Fibroblast of the conjunctiva (primary cell): ENCODE results near the gene CLEC6A.
"Not testable (repeated sequence)": the region's sequence is repeated elsewhere in the genome, so short reads cannot be mapped to it uniquely, and the experiment has no call there.

Experiments used
- DNase-seq: peaks from one replicate; pipeline ENCODE4 v3.0.0-alpha.2; 2010; ENCODE audit warnings: low read depth

CLEC6A gene

GRCh38 chr12:8495671-8496070 lies 39.9 kb downstream of the CLEC6A start:
- DNase-seq = not testable (repeated sequence)

GRCh38 chr12:8496074-8496473 lies 40.3 kb downstream of the CLEC6A start:
- not testable (repeated sequence) for DNase-seq

GRCh38 chr12:8499616-8500015 lies 43.9 kb downstream of the CLEC6A start:
- no peak for DNase-seq

DNA sequence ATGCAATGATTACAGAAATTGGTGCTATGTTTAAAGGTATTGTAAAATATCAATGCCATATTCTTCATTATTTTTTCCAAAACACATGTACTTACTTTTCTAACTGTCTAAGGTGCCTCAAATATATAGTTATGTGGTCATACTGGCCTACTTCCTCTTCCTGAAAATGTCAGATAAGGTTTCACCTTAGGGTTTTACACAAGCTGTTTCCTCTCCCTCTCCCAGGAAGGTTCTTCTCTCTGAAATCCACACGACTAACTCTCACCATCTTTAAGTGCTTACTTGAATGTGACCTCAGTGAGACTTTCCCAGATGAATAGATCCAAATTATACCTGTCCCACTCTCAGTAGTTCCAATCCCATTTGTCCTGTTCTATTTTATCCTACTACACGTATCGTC lies 46.0 kb downstream of the CLEC6A start:
- DNase-seq = no peak

GRCh38 chr12:8504351-8504750 lies 48.6 kb downstream of the CLEC6A start:
- DNase-seq = no peak

GRCh38 chr12:8507596-8507995 lies 51.8 kb downstream of the CLEC6A start:
- no peak for DNase-seq

- no peak for DNase-seq
Measured at GRCh38 chr12:8508223-8508622, 52.5 kb downstream of the CLEC6A start.

GRCh38 chr12:8508910-8509841 lies 53.4 kb downstream of the CLEC6A start:
- DNase-seq = no peak

DNA sequence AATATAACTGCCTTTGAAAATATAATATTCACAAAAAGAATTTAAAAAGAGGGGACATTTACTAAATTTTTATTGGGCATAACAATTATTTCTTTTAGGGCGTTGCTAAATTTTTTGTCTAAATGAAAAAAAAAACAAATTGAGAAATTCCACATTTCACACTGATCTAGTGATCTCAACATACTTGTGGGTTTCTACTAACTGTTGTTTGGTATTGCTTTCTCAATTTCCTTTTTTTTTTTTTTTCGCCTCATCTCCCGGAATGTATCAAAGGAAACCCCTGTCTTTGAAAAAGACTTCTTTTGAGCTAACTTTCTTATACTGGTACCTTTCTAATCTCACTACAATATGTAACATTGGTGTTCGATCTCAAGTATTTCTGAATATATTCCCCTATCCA lies 57.5 kb downstream of the CLEC6A start, which contains the start of gene CLEC4D:
CLEC4D (plus strand) TSS at position 248 of the 400 bp plus-strand sequence. CDS start 230 bp downstream, outside the sequence.
- no peak for DNase-seq

DNA sequence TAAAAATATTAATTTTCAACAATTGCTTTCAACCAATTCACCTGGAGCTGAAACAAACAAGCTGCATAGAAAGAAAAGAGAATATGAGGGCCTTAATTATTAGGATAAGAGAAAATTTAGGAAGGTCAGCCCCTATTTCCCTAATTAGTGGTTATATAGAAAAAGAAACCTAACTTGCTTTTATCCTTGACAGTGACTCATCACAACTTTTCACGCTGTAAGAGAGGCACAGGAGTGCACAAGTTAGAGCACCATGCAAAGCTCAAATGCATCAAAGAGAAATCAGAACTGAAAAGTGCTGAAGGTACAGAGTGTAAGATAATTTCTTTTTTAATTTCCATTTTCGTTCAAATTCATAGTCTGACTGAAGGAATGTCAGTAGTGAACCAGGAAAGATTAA lies 62.2 kb downstream of the CLEC6A start:
- no peak for DNase-seq

- no peak for DNase-seq
Measured at GRCh38 chr12:8519171-8519570, 63.4 kb downstream of the CLEC6A start.

GRCh38 chr12:8527250-8528130 lies 71.7 kb downstream of the CLEC6A start:
- DNase-seq = no peak
